Measurements from ENCODE around the gene GPSM1.

DNA sequence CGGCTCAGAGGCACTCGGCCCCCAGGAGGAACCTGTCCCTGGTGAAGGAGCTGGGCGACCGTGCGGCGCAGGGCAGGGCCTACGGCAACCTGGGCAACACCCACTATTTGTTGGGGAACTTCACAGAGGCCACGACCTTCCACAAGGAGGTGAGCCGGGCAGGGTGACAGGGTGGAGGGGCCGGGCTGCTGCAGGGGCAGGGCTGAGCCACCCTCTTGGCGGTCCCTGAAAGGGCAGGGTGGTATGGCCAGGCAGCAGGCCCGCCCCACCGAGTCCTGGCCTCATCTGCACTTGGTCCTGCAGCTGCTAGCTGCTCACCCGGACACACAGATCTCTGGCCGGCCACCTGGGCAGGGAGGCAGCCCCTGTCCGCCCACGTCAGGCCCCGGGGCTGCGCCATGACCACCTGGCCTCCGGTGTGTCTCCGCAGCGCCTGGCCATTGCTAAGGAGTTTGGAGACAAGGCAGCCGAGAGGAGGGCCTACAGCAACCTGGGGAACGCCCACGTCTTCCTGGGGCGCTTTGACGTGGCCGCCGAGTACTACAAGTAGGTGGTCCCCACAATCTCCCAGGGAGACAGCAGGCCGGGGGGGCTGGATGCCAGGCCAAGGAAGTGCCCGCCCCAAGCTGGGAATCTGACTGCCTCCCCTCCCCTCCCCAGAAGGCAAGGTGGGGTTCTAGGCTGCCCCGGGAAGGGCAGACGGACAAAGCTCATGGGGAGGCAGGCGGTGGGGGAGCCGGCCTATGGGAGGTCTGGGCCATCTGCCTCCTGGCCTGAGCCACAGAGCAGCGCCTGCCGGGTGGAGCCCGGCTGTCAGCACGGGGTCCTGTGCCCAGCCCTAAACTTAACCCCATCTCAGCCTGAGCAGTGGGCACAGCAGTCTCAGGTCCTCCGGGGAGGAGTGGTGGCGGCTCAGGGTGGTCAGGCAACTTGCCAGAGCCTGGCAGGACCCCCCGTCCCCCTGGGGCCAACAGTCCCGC lies 10.4 kb downstream of the GPSM1 start:
- TF ChIP-seq, protein P1, sequence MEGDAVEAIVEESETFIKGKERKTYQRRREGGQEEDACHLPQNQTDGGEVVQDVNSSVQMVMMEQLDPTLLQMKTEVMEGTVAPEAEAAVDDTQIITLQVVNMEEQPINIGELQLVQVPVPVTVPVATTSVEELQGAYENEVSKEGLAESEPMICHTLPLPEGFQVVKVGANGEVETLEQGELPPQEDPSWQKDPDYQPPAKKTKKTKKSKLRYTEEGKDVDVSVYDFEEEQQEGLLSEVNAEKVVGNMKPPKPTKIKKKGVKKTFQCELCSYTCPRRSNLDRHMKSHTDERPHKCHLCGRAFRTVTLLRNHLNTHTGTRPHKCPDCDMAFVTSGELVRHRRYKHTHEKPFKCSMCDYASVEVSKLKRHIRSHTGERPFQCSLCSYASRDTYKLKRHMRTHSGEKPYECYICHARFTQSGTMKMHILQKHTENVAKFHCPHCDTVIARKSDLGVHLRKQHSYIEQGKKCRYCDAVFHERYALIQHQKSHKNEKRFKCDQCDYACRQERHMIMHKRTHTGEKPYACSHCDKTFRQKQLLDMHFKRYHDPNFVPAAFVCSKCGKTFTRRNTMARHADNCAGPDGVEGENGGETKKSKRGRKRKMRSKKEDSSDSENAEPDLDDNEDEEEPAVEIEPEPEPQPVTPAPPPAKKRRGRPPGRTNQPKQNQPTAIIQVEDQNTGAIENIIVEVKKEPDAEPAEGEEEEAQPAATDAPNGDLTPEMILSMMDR (IDR thresholded peaks at IDR 0.05 in 8 of 11, conservative IDR thresholded peaks at IDR 0.05 in 3 of 11): no peak
- no peak for TF ChIP-seq POLR2AphosphoS5 (IDR thresholded peaks at IDR 0.05)
